ENCODE data around the gene CHMP2A. TPM values are rescaled to one million over a fixed set of nuclear protein-coding genes. Genes with fewer than 3 reads are reported as not detected.
A peak's percentile ranks its signal among the peaks of the same experiment; 100 is the strongest.

The CHMP2A gene
- total and polyA plus RNA-seq, 2 of the 4 experiments (the other 2 are of a cell fraction), result 105 to 183 TPM

- TF ChIP-seq CHD1 (IDR thresholded peaks at IDR 0.05; ENCODE audit: low read depth, low read length) (no peak), FOS (IDR thresholded peaks at IDR 0.05; ENCODE audit: low read depth, low read length) (no peak), SMC3 (IDR thresholded peaks at IDR 0.05; ENCODE audit: low read depth, low read length) (no peak)
These were observed 20.5 kb upstream of the CHMP2A start (continued) for GRCh38 chr19:58575183-58576041.

GRCh38 chr19:58573658-58574164 lies 18.8 kb upstream of the CHMP2A start:
- Histone ChIP-seq H3K18ac (ENCODE audit: low read depth, low read length) (no peak overlapping the region), H4K8ac (ENCODE audit: low read depth in 2 of 2, low read length in 2 of 2) (peak overlapping the region in 1 of 2 experiments; percentile 19; a peak in 2 of 4 replicates), H3K79me1 (ENCODE audit: low read depth in 1 of 2, low read length in 2 of 2) (peaks cover 9 to 53% of the 10 kb centered on the region in 2 experiments; a peak in 3 of 4 replicates), H3K4me2 (ENCODE audit: low read depth, low read length) (peak overlapping the region; percentile 79), H2BK20ac (ENCODE audit: low read depth, low read length) (no peak overlapping the region), H3K4me1 (ENCODE audit: control insufficient read depth, insufficient read depth, low read length) (peaks cover 2% of the 10 kb centered on the region; the same call in 1 of the 2 replicates), H3K4ac (ENCODE audit: low read depth, low read length) (no peak overlapping the region), H3K23ac (ENCODE audit: low read depth, low read length) (peak overlapping the region; percentile 19; the same call in 1 of the 2 replicates), H3K9me1 (ENCODE audit: insufficient read depth, low read length) (peaks cover 17% of the 10 kb centered on the region), H4K91ac (ENCODE audit: insufficient read depth, low read depth, low read length) (no peak overlapping the region), H2AK5ac (ENCODE audit: low read depth, low read length) (peak overlapping the region; percentile 6; the same call in 1 of the 2 replicates), H4K5ac (ENCODE audit: low read depth, low read length) (no peak overlapping the region), H3K36me3 (ENCODE audit: control insufficient read depth, insufficient read depth, low read length) (peaks cover 10% of the 10 kb centered on the region; the same call in 1 of the 2 replicates), H3K27me3 (ENCODE audit: control insufficient read depth, insufficient read depth, low read length) (no peaks in the 10 kb centered on the region), H3K9me3 (ENCODE audit: control insufficient read depth, insufficient read depth, low read length) (no peaks in the 10 kb centered on the region), H2AFZ (replicated peaks; ENCODE audit: low read length, poor library complexity) (peak overlapping the region; percentile 99), H3K27ac (ENCODE audit: insufficient read depth, low read length) (peak overlapping the region; percentile 1; the same call in 1 of the 2 replicates), H3K9ac (ENCODE audit: low read depth, low read length) (peak overlapping the region; percentile 10; the same call in 1 of the 2 replicates), H2BK120ac (ENCODE audit: low read depth, low read length) (no peak overlapping the region), H2BK5ac (ENCODE audit: low read depth, low read length, poor library complexity, severe bottlenecking) (no peak overlapping the region), H3K14ac (replicated peaks; ENCODE audit: low read depth, low read length) (peak overlapping the region; percentile 27; the same call in 1 of the 2 replicates), H4K20me1 (ENCODE audit: insufficient read depth, low read length) (peaks cover 4% of the 10 kb centered on the region; the same call in 1 of the 2 replicates), H3K4me3 (ENCODE audit: insufficient read depth, low read depth, low read length) (peak overlapping the region; percentile 54), H3K56ac (ENCODE audit: extremely low read depth, insufficient read depth, low read length) (no peak overlapping the region), H2BK15ac (ENCODE audit: low read depth, low read length) (no peak overlapping the region), H2AK9ac (replicated peaks; ENCODE audit: low read depth, low read length, poor library complexity) (peak overlapping the region; percentile 98)
- in situ Hi-C loops (cut with MboI; ENCODE audit: low sequenced_read_pairs) (no loop called here), intact Hi-C loops (cut with micrococcal nuclease) (loop anchor here (2.0 kb wide), 1 partner anchor 55 kb away; the partner anchor contains the start of gene ZBTB45), dilution Hi-C loops (cut with HindIII; ENCODE audit: low sequenced_read_pairs, unreplicated experiment) (no loop called here)
- 2% methylated on average over 18 of the region's 20 CpGs; no CpG with 5 or more reads in 1 of the 2 experiments for WGBS, 2 experiments (ENCODE audit: extremely low coverage in 2 of 2, insufficient read length in 1 of 2)
- ATAC-seq (ENCODE audit: low read depth) (no peak), DNase-seq (no peak)
- CTCF ChIA-PET, result no interaction called here
- POLR2A ChIA-PET (ENCODE audit: unreplicated experiment), result no interaction called here
- BruUV-seq (replicated peaks), result no TSS peak
- no peak for TF ChIP-seq RFX5 (IDR thresholded peaks at IDR 0.05; ENCODE audit: low read depth, low read length)
- TF ChIP-seq POLR2A (IDR thresholded peaks at IDR 0.05; ENCODE audit: low read depth, low read length), result 0 out of 2 replicates have a peak, but pooled peaks have one; percentile 11
- no peak for TF ChIP-seq MAZ (IDR thresholded peaks at IDR 0.05; ENCODE audit: borderline replicate concordance, low read depth, low read length)
- no peak for TF ChIP-seq SMC3 (IDR thresholded peaks at IDR 0.05; ENCODE audit: low read depth, low read length)
- peak; percentile 97 for TF ChIP-seq MXI1 (IDR thresholded peaks at IDR 0.05; ENCODE audit: borderline replicate concordance, low read depth, low read length)
- TF ChIP-seq ELK1 (IDR thresholded peaks at IDR 0.05; ENCODE audit: borderline replicate concordance, low read depth, low read length), result no peak
- no peak for TF ChIP-seq CEBPB (IDR thresholded peaks at IDR 0.05; ENCODE audit: low read depth, low read length)
- TF ChIP-seq CTCF (conservative IDR thresholded peaks at IDR 0.05; ENCODE audit: low read depth, low read length), result no peak
- no peak for TF ChIP-seq RCOR1 (IDR thresholded peaks at IDR 0.05; ENCODE audit: insufficient replicate concordance, low read length)
